OCI-LY3 (cell line): ENCODE data around the gene TRDN.

Experiments used
- EZH2phosphoT487 ChIP-seq: fragments of 200-600 bp; shearing (Covaris generic); IDR thresholded peaks from 2 replicates; pipeline ENCODE4 v1.6.1; 2018; ENCODE audit warnings: antibody characterized with exemption, mixed run types, low read depth
- TF ChIP-seq, protein P1 (sequence below): fragments of 200-600, 300-600 bp; sonication (generic); IDR thresholded peaks from 2 replicates; pipeline ENCODE4 v1.5.1; 2014; ENCODE audit warnings: antibody characterized with exemption, low read length, low read depth

DNA sequence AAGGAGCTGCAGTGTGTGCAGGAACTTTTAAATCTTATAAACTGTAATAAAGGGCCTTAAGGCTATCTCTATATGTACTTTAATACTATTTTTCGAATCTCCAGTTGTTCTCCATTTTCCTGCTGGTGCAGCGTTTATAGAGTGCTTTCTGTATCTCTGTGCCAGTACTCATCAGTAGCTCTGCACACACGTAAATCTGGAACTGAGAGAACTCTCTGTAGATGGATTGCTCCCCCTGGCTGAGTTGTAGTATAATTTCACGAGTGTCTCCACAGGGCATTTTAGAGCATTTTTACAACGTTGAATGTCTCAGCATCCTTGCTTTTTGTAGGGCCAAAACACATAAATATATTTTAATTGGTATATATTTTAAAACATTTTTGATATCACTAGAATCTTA, 256.5 kb downstream of the TRDN start:
- TF ChIP-seq, protein P1, sequence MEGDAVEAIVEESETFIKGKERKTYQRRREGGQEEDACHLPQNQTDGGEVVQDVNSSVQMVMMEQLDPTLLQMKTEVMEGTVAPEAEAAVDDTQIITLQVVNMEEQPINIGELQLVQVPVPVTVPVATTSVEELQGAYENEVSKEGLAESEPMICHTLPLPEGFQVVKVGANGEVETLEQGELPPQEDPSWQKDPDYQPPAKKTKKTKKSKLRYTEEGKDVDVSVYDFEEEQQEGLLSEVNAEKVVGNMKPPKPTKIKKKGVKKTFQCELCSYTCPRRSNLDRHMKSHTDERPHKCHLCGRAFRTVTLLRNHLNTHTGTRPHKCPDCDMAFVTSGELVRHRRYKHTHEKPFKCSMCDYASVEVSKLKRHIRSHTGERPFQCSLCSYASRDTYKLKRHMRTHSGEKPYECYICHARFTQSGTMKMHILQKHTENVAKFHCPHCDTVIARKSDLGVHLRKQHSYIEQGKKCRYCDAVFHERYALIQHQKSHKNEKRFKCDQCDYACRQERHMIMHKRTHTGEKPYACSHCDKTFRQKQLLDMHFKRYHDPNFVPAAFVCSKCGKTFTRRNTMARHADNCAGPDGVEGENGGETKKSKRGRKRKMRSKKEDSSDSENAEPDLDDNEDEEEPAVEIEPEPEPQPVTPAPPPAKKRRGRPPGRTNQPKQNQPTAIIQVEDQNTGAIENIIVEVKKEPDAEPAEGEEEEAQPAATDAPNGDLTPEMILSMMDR, result peak; percentile 45
- no peak for TF ChIP-seq EZH2phosphoT487
